NK-92 (cell line): ENCODE measurements around the gene KIAA0408.

Experiments
- DNase-seq: peaks from one replicate; lab custom pipeline; 2025; ENCODE audit not compliant: unreplicated experiment; lab: John Stamatoyannopoulos, UW

KIAA0408 gene

DNA sequence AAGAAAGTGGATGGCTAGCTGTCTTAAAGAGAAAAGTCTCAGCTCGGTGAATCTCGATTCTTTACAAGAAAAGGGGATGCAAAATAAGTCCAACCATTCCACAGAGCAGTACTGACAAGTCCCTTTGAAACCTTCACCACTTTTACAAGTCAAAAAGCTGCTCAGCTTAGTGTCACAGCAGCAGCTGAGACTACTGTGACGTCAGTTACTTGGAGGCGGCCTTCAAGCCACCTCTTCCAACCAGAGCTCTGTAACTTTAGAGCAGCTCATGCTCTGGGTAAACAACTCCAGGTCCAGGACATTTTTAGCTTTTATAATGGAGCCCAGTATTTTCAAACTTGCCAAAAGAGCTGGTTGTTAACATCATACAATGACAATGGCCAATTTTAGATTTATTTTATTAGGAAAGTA is at the start of gene KIAA0408:
KIAA0408 (minus strand) TSS at position 159 of the 411 bp plus-strand sequence. CDS start 5,408 bp downstream, outside the sequence.
- DNase-seq: no peak

DNA sequence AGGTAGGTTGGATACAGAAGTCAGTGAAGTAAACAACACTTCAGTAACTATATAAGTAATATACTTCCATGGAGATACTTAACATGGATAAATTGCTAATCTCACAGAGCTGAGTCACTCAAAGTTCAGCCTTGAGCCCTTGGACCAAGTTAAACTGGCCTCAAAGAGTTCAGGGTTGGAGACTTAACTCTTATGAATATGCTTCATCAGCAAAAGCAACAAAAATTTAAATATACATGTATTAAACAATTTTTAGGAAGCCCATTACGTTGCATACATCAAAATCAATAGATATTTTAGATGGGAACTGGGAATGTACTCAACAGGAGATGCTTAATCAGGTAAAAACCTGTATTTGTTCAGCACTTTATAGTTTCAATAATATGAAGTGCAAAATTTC is 47.7 kb upstream of the KIAA0408 start:
- DNase-seq: no peak

DNA sequence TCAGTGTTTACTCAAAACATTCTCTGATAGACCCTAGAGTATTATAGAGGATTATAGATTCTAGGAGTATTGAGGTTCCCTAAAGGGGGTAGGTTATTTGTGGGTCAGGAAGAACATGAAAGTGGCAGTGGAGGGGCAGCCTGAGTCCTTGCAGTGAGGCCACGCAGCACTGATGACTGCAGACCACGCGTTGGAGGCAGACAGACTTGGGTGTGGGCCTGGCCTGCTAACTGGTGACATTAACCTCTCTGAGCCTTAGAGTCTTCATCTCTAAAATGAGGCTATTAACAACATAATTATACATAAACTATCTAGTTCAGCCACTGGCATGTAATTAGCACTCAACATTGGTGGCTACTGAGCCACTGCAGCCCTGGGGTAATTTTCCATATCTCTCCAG is 43.8 kb upstream of the KIAA0408 start:
- no peak for DNase-seq

DNA sequence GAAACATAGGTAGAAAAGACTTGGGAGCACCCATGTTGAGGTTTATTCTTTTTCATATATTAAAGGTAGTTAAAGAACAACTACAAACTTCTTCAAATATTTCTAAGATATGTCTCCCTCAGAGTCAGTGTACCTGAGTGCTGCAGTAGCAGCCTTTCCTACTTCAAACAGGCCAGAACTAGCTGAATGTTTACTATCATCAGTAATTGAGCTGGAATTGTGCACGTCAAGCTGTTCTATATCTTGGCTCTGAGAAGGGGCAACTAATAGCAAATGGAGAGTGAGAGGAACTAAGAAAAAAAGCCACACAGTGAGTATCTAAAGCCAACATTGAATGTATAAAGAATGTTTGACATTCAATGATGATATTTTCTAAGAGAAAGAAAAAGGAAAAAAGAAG is 38.2 kb upstream of the KIAA0408 start:
- DNase-seq: no peak

DNA sequence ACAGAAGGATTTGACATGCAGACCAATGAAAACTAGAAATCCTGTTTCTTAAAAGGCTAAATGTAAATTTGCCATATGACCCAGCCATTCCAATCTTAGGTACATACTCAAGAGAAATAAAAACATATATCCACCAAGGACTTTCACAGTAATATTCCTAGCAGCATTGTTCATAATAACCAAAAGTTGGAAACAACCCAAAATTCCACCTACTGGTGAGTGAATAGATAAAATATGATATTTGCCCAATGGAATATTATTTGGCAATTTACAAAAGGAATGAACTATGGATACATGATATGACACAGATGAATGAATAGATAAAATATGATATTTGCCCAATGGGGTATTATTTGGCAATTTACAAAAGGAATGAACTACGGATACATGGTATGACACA is 37.3 kb upstream of the KIAA0408 start:
- no peak for DNase-seq

DNA sequence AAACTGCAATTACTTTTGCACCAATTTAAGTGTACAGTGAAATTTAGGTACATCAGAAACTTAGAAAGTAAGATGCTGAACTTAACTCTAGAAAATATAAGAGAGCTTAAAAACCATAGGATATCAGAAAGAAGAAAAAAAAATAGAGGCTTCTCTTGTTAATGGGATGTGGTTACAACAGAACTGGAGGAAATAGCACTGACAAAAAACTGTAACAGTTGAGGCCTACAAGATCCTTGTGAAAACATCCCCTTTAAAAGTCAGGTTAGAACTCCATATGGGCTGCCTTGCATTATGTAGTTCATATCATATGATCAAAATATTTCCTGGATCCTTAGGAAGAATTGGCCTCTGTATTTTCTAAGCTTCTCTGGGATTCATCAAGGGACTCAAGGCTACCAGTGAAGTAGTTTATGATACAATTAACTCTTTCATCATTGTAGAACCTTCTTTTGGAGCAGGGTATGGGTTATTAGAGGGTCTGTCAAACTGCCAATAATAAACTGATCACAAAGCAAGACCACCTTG is 35.1 kb upstream of the KIAA0408 start:
- DNase-seq: no peak

DNA sequence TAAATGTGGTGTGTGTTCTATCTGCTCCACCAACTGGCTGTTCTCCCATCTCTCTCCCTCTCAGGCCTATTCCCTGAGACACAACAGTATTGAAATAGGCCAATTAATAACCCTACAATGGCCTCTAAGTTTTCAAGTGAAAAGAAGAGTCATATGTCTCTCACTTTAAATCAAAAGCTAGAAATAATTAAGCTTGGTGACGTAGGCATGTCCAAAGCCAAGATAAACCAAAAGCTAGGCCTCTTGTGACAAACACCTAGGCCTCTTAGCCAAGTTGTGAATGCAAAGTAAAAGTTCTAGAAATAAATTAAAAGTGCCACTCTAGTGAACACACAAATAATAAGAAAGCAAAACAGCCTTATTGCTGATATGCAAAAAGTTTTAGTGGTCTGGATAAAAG is 30.1 kb upstream of the KIAA0408 start:
- no peak for DNase-seq

DNA sequence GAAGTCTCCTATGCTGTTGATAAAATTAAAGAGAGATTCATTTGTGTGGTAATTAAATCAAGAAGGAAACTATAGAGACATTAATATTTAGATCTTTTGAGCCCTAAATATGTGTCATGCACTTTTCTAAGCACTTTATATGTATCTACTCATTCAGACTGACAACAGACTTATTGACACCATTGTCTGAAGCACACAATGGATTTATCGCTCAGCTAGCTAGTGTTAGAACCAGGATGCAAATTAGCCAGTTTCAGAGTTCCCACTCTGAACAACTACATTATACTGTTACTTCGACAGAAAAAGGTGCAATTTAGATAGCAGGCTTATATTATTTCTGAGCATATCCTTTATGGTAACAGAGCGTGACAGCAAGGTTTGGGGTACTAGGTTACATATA is 27.7 kb upstream of the KIAA0408 start:
- DNase-seq: no peak

DNA sequence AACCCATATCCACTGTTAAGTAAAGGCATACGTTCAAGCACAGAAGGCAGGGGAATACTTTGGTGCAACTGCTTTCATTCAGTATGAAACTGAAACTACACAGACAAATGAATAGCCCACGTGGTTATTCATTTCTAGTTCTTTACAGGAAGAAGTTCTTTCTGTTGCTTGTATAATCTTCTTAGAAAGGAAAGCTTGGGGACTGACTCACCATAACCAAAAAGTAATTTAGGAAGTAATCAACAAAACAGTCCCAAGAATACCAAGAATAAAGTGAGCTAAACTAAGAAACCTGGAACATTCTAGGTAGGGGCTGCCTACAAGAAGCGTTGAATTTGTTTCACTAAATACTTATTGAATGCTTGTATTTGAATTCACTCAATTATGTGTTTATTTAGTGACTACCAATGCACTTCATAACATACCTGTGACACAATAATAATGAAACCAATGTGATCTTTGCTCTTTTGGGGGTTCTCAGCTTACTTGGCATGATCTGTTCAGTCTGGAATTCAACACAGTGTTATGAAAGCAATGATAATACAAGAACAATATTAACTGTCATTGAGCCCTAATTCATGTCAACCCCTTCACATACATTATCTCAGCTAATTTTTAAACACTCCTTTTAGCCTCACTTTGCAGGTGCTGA is 25.1 kb upstream of the KIAA0408 start:
- DNase-seq: no peak

DNA sequence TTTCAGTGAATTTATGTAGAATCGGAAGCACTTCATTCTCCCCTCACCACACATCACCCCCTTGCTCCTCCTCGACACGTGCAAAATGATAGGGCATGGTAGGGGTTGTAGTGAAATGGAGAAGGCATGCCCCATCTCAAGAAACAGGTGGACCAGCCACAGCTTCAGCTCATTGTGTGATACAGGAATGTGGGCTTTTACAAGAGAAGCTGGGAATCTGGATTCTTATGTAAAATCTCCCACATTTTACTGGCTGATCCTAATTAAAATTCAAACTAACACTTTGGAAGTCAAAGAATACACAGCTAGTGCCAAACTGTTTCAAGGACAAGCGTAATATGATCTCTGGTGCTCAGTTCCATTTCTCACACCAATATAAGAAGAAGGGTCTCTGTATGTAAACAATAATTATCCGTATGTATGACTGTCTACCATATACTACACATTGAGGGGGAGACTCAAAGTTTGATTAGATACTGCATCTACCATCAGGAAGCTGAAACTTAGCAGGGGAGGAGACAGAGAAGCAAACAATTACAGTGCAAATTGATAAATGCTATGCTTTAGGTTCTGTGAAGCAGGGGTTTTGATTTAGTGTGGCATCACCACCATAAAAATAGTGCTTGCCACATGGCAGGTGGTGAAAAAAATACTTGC is 24.3 kb upstream of the KIAA0408 start:
- DNase-seq: no peak

DNA sequence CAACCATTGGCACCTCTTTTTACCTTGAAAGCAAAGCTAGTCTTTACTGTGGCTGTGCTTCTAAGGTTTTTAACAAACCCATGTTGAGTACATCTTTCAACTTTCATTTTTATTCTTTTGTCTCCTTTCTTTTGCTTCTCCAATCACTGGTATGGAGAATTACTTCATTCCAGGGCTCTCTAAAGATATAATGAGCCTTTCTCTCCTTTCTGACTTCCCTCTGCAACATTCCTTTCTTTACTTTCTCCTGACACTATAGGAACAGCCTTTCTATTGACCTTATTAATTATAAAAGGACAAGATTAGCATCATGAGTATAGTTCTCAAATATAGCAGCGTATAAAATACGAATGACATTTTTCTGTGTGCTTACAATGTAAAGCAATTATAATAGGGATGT is 23.1 kb upstream of the KIAA0408 start:
- DNase-seq: no peak

DNA sequence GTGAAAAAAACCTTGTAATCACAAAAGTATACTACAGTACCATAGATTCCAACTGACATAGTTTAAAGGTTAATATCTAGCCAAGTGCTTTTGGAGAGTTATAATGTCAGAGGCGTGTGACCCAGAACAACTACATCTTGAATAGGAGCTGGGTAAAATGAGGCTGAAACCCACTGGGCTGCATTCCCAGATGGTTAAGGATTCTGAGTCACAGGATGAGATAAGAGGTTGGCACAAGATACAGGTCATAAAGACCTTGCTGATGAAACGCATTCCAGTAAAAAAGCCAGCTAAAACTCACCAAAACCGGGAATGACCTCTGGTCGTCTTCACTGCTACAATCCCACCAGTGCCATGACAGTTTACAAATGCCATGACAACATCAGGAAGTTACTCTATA is 22.4 kb upstream of the KIAA0408 start:
- DNase-seq: no peak

DNA sequence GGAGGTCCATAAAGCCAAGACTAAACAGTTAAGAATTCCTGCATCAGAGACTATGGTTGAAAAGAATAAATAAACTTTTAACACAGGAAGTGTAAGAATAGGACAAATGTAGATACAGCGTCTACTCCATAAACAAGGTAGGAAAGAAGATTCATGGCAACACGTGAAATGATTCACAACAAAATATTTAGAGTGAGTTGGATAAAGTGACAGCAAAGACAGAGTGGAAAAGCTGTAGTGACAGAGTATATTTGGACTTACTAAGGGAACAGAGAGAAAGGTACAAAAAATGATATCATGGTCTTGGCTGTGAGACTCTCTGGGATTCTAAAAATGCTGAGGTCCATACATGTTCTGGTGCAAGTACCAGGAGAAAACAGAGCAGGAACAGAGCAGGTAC is 21.9 kb upstream of the KIAA0408 start:
- no peak for DNase-seq

DNA sequence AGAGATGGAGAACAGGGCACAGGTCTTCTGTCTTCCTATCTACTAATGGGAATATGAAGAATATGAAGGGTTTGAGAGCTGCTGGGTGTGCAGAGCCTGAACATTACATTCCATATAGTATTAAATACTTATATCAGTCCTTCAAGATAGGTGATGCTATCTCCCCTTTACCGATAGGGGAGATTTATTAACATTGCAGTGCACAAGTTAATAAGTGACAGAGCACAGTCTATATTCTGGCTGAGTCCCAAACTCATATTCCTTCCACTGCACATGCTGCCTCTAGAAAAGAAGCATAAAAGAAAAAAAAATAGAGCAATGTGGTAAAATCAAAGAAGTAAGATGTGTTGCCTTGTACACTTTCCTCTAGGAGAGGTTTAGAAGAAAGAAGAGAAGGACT is 18.5 kb upstream of the KIAA0408 start:
- DNase-seq: no peak

DNA sequence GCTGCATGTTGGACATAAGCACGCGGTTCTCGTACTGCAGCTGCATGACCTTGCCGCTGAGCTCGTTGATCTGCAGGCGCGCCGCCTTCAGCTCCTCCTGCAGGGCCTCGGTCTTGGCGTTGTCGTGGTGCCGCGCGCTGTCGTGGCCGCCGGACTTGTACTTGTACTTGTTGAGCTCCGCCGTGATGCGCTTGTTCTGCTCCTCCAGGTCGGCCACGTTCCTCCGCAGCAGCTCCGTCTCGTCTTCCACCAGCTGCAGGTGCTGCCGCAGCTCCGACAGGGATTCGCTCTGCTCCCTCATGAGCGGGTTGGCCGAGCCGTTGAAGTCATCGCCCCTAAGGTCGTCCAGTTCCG is 16.6 kb upstream of the KIAA0408 start:
- DNase-seq: no peak

DNA sequence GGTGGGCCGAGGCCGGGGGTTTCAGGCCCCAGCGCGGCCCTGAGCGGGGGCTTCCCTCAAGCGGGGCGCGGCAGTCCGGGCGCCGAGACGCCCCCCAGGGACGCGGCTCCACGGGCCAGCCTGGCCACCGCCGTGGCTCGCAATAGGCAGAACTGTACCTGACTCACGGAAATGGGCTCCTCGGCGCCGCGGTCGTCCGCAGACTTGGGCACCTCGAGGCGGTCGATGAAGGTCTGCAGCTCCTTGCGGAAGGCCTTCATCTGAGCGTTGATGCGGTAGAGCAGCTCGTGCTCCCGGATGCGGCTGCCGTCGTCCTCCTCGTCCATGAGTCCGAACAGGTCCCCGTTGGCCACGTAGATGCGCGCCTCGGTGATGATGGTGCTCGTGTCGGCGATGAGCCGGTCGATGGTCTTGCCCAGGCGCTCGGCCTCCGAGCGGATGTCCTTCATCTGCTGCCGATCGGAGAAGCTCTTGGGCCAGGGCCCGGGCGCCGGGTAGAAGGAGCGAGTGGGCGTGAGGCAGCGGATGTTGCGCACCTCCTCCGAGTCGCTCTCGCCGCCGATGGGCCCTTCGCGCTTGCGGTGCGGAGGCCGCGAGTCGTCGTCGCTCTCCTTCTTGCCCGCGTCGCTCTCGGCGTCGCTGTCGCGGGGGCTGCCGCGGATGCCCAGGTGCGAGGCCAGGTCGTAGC is 16.1 kb upstream of the KIAA0408 start:
- no peak for DNase-seq

DNA sequence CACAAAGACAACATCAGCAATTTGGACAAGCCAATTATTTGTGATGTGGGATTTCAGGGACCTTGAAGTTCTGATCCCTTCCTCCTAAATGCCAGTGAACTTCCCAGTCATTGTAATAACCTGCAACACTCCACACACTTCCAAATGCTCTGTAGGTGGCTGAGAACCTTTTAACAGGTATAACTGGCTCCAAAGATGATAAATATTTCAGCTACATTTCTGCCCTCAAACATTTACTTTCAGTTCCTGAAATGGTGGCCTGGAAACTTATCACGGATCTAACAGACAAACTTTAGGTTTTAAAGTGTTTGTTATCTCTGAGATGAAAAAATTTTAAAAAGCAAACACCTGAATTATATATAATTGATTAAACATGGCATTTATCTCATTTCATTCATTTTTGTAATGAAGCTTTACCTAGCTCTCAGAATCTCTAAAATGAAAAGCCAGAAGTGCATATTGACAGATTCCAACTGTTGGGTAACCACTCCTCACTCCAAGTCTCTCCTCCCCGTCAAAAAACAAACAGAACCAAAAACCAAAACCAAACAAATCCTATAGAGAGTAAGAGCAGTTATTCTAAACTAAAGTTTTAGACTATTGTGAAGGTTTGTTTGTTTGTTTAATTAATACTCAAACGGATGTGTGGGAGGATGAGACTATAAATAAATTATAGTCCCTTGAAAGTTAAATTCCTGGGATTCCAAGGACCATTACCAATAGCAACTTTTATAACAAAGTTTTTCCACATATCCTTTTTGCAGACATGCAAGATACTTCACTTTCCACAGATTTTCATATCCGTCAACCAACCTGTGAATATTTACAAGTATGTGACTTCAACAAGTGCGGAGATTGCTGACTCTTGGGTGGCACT is 12.4 kb upstream of the KIAA0408 start:
- DNase-seq: no peak

DNA sequence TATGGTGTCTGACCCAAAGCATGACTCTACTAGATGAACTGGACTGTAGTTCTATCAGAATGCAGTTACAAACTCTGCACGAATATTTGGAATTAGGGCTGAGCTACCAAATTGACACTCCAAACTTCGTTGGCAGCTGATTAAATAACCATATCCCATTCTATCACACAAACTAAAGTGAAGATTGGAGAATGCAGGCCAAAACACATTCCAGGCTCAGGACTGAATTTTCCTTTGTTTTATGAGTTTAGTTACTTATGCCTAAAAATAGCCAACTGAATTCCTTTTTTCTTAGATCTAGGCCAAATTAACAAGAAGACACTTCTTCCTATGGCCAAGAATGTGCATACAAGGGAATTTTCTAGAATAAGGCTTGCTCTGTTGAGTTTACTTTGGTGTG is 9.7 kb upstream of the KIAA0408 start:
- DNase-seq: no peak

DNA sequence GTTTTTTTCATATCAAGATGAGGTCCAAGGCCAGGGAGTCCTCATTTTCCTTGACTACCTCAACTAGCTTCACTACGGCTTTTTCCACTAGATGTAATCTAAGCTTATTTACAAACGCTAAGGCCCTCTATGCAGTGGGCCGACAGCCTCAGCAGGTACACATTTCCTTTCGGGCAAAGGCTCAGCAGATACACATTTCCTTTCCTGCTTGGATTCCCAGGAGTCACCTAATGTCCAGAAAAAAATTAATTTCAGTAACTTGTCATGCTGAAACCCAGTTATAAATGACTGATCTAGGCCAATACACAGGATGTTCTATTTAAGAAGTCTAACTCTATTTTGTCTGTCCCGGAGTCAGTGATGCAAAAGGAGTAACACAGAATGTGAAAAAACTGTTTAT is 7.2 kb upstream of the KIAA0408 start:
- no peak for DNase-seq

DNA sequence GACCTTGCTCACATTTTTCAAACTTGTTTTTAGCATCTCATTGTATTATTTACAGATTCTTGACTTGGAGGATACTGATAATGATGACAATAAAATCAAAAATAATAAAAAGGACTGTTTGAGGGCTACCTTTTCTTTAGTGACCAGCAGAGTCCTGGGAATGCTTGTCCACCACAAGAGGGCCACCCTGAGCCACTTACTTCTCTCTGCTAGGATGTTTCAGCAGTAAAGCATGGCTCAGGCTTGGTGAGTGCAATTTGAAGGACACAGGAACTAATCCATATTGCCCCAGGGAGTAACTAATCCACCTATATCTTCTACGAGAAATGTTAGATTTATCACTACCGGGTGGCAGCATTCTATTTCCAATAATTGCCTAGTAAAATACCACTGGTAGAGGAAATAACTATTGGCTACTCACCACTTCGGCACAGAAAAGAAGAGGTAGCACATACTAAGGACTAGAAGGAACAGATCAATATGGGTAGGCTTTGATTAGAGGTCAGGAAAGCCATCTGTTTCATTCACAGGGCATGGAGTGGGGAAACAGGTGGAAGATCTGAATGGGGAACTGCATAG is 5.8 kb upstream of the KIAA0408 start:
- DNase-seq: no peak
